Type B pancreatic cell (in vitro differentiated cells): Measurements from ENCODE around the gene PAK6. TPM values are rescaled to one million over a fixed set of nuclear protein-coding genes. Genes with fewer than 3 reads are reported as not detected.
A peak's percentile ranks its signal among the peaks of the same experiment; 100 is the strongest.

Source experiments
- DNase-seq: peaks from one replicate; pipeline ENCODE4 v3.0.0; 2021; ENCODE audit warnings: mixed read lengths; ENCODE audit not compliant: unreplicated experiment; ENCODE audit errors: extremely low spot score
- H3K27ac Mint-ChIP-seq: 2 replicates; pipeline ENCODE4 v1.8.0; 2021; ENCODE audit warnings: mild to moderate bottlenecking, mixed read lengths
- H3K27me3 Mint-ChIP-seq: 2 replicates; pipeline ENCODE4 v1.8.0; 2021; ENCODE audit warnings: mixed read lengths
- H3K36me3 Mint-ChIP-seq: 2 replicates; pipeline ENCODE4 v1.8.0; 2021; ENCODE audit warnings: mixed read lengths
- H3K4me1 Mint-ChIP-seq: one replicate; pipeline ENCODE4 v1.8.0; 2021; ENCODE audit warnings: mixed read lengths; ENCODE audit not compliant: unreplicated experiment
- H3K4me3 Mint-ChIP-seq: 2 replicates; pipeline ENCODE4 v1.8.0; 2021; ENCODE audit warnings: mild to moderate bottlenecking, mixed read lengths
- H3K9me3 Mint-ChIP-seq: 2 replicates; pipeline ENCODE4 v1.8.0; 2021; ENCODE audit warnings: mixed read lengths
- CTCF ChIP-seq: fragments of 200-600 bp; sonication (generic); conservative IDR thresholded peaks from 2 replicates; pipeline ENCODE4 v1.5.0; 2021; ENCODE audit warnings: antibody characterized with exemption, mild to moderate bottlenecking
- total RNA-seq: library from RNA; stranded (reverse); gene quantifications from 2 replicates; pipeline ENCODE4 v1.2.1, GENCODE V29; 2021; ENCODE audit warnings: low replicate concordance

Gene PAK6
- total RNA-seq, 1 donor from 2014 or later, result 7.8 TPM

- no peak for TF ChIP-seq CTCF
- no peak for DNase-seq
- Mint-ChIP-seq H3K9me3 (no peaks in the 10 kb centered on the region), H3K4me1 (peaks cover 6% of the 10 kb centered on the region), H3K4me3 (no peak overlapping the region), H3K36me3 (no peaks in the 10 kb centered on the region), H3K27ac (no peak overlapping the region), H3K27me3 (peaks cover 13% of the 10 kb centered on the region)
Measured at GRCh38 chr15:40235201-40235885, 3.5 kb upstream of the PAK6 start.

- TF ChIP-seq CTCF, result no peak
- H3K4me1 Mint-ChIP-seq, result peaks cover 6% of the 10 kb centered on the region
- peak overlapping the region; percentile 68 for H3K27ac Mint-ChIP-seq
- no peaks in the 10 kb centered on the region for H3K36me3 Mint-ChIP-seq
- H3K9me3 Mint-ChIP-seq, result no peaks in the 10 kb centered on the region
- peaks cover 13% of the 10 kb centered on the region for H3K27me3 Mint-ChIP-seq
- no peak for DNase-seq
- H3K4me3 Mint-ChIP-seq, result peak overlapping the region; percentile 76
Measured at GRCh38 chr15:40239404-40239692, 485 bp downstream of the PAK6 start.

GRCh38 chr15:40239693-40240618, 1.1 kb downstream of the PAK6 start:
- Mint-ChIP-seq H3K36me3 (no peaks in the 10 kb centered on the region), H3K27me3 (peaks cover 13% of the 10 kb centered on the region), H3K9me3 (no peaks in the 10 kb centered on the region), H3K27ac (peak overlapping the region; percentile 68), H3K4me1 (peaks cover 10% of the 10 kb centered on the region), H3K4me3 (peak overlapping the region; percentile 76)
- TF ChIP-seq CTCF, result no peak
- DNase-seq, result no peak

- TF ChIP-seq CTCF, result no peak
- Mint-ChIP-seq H3K4me1 (peaks cover 16% of the 10 kb centered on the region), H3K27ac (no peak overlapping the region), H3K36me3 (no peaks in the 10 kb centered on the region), H3K9me3 (no peaks in the 10 kb centered on the region), H3K4me3 (no peak overlapping the region), H3K27me3 (peaks cover 13% of the 10 kb centered on the region)
- no peak for DNase-seq
Measured at GRCh38 chr15:40240619-40241221, 1.9 kb downstream of the PAK6 start.

GRCh38 chr15:40241269-40242212, 2.7 kb downstream of the PAK6 start:
- Mint-ChIP-seq H3K36me3 (no peaks in the 10 kb centered on the region), H3K4me3 (no peak overlapping the region), H3K27ac (no peak overlapping the region), H3K4me1 (peaks cover 16% of the 10 kb centered on the region), H3K27me3 (peaks cover 13% of the 10 kb centered on the region), H3K9me3 (no peaks in the 10 kb centered on the region)
- no peak for DNase-seq
- no peak for TF ChIP-seq CTCF
